GM18951 (cell line): Measurements from ENCODE around the gene ZNF500.
A peak's percentile ranks its signal among the peaks of the same experiment; 100 is the strongest.
"Not testable (repeated sequence)": the region's sequence is repeated elsewhere in the genome, so short reads cannot be mapped to it uniquely, and the experiment has no call there.

ENCODE experiments used
- POLR2A ChIP-seq: IDR thresholded peaks from 4 replicates; pipeline ENCODE4 v1.6.1; 2011; ENCODE audit warnings: mild to moderate bottlenecking; ENCODE audit not compliant: insufficient read length, insufficient read depth; ENCODE audit errors: extremely low read depth
- in situ Hi-C: fragments of 300-500 bp; cut with MboI; formaldehyde crosslinking; loops from one replicate; pipeline ENCODE4 v1.12.0; 2022; ENCODE audit warnings: low sequenced_read_pairs, mixed read lengths, inconsistent platforms; ENCODE audit not compliant: unreplicated experiment

ZNF500 gene

DNA sequence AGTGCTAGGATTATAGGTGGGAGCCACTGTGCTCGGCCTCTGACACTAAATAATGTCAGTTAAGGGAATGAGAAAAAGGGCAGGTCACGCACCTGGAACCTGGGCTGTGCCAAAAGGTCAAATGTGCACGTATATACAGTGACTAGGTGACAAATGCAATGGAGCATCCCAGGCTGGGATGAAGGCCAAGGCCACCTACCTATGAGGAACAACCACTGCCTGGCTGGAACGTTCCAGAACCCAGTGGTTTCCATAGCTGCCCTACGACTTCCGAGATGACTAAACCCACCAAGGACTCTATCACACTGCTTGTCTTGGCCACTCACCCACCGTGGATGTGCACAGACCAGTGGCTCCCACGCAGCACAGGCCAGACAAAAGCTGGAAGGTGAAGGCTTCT, 16.1 kb downstream of the ZNF500 start:
- TF ChIP-seq POLR2A, result no peak
- in situ Hi-C loops, result no loop called here

DNA sequence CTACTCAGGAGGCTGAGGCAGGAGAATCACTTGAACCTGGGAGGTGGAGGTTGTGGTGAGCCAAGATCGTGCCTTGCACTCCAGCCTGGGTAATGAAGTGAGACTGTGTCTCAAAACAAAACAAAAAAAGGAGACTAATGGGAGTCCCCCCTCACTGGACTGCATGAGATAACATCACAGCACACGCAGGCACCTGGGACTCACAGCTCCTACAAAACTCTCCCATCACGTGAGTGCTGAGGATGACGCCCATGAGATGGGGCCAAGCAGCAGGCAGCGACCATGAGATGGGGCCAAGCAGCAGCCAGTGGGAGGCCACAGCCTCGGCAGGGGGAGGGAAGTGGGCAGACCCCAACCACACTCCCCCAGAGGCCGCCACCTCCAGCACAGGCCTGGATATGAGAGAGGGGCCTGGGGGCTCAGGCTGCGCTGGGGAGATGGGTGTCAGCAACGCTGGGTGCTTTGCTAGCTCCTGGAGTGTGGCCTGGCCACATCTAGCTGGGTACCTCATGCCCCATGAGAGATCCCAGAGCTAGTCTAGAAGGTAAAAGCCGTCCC, 17.2 kb downstream of the ZNF500 start:
- TF ChIP-seq POLR2A, result no peak
- in situ Hi-C loops, result no loop called here

DNA sequence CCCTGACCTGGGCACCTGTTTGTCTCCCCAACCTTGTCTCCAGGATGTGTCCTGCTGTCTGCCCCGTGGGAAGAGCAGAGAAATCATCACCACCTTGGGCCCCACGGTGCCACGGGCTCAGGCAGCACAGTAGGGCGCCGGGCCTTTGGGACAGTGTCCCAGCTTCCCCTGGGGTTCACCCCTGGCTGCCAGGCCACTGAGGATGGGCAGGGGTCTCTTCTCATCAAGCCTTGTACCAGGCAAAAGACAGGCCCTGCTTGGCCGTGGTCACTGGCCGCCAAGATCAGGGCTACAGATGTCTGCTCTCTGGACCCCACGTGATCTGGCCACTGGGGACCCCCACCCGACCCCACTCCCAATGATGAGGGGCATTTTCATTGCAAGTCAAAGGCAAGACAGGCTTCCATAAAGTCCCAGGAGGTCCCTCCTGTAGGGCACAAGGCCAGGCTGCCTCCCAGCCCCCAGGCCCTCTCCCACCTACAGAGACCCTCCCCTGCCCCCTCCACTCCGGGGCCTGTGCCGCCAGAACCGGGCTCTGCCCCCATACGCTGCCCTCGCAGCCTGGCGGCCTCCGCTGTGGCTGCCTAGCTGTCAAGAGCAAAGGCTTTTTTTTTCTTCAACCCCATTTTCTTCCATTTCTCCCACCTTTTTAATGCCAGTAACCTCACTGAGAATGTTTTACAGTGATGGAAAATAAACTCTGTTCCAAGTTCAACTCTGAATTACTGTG, 18.1 kb downstream of the ZNF500 start:
- no peak for TF ChIP-seq POLR2A
- in situ Hi-C loops, result no loop called here

DNA sequence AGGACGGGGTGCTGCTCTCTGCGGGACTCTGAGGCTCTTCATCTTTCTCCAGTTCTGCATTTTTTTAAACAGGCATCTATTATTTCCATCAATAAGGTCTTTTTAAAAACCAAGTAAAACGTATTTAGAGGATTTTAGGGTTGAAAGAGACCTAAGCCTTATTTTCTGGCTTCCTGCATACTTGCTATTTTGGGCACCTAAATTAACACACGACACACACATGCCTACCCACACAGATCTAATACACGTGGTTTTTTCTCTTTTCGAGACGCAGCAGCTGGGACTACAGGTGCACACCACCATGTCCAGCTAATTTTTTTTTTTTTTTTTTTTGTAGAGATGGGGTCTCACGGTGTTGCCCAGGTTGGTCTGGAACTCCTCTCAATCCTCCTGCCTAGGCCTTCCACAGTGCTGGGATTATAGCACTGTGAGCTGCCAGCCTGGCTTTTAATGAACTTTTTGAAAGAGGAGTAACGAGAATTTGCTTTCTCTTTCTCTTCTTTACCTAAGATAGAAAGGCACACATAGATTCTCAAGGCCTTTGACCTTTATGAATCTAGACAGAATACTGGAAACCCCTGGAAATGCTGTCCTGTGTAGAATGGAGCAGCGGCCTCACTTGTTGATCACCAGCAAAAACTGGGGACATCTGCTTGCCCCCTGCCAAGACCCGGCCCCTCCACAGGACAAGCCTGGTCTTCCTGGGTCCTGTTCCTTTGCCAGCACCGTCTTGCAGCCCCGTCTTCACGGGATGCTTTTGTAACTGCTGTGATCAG, 18.9 kb downstream of the ZNF500 start:
- in situ Hi-C loops, result no loop called here

DNA sequence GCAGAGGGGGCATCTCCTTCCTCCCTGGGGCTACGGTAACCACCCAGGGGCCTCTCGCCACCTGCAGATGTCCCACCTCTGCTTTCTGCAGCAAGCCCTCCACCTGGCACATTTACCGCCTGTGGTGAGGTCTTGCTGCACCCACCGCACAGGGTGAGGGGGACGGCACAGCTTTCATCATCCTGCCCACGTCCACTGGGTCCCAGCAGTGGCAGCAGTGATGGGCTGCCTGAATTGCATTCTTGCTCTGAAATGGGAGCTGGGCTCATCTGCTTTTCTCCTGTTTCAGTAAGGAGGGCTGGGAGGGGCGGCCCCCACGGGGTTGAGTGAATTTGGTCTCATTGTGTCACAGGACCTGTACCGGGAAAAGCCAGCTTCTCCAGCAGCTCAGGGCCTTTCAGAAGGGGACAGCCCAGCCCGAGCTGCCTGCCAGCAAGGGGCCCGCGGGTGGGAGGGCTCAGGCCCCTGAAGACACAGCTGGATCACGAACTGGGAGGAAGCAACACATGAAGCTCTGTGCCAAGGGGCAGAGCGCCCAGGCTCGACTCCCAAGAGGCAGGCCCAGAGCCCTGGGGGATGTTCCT, 19.9 kb downstream of the ZNF500 start:
- TF ChIP-seq POLR2A, result no peak
- in situ Hi-C loops, result no loop called here

More for the DNA sequence above, 18.9 kb downstream of the ZNF500 start:
- TF ChIP-seq POLR2A, result no peak

DNA sequence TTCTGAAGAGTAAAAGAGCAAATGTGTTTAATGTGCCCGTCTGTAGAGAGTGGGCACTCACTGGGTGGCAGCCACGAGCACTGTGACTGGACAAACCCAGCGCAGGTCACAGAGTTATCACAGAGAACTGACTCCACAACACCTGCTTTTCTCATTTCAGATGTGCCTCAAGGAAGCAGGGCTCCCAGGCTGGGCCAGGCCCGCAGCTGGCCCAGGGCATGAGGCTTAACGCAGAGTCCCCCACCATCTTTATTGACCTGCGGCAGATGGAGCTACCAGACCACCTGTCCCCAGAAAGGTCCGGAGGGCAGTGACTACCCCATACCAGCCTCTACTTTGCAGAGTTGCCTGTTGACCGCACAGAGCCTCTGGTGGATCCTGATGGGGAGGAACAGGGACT, 20.7 kb downstream of the ZNF500 start:
- no peak for TF ChIP-seq POLR2A
- in situ Hi-C loops, result no loop called here

DNA sequence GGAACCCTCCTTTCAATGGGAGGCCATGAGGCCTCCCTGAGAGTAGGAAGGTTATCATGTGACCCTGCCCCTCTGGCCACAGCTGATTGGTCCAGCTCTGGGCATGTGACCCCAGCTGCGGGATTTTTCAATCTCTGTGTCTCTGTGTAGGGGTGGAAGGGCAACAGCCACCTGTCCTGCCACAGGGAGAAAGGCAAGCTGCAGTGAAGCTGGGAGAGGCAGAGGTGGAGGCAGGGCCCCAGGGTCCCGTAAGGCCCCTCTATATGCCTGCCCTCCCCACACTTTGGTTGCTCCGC, 21.7 kb downstream of the ZNF500 start:
- no peak for TF ChIP-seq POLR2A
- in situ Hi-C loops, result no loop called here

DNA sequence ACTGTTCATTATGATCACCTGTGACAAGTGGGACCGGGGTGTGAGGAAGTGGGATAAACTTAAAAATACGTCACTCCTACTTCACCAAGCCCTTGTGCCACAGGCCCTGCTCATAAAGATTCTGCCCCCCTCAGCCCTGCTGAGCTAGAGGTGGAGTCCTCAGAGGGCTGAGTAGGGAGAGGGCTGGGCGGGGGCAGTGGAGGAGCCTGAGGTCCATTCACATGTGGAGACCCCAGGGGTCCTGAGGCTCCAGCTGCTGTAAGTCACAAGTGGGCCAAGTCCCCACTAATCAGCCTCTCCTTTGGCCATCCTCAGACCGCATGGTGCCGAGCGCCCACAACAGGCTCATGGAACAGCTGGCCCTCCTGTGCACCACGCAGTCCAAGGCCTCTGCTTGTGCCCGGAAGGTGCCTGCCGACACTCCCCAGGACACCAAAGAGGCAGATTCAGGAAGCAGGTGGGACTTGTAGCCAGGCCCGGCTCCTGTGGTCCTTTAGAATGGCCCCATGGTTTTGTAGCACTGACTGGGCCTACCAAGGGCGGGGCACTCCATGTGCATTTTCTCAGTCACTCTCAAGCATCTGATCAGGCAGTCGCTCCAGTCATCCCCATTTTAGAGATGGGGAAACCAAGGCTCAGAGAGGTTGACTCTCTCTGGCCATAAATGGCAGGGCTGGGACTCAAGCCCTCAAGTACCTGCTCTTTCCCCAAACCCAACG, 22.2 kb downstream of the ZNF500 start:
- TF ChIP-seq POLR2A, result no peak
- in situ Hi-C loops, result no loop called here

DNA sequence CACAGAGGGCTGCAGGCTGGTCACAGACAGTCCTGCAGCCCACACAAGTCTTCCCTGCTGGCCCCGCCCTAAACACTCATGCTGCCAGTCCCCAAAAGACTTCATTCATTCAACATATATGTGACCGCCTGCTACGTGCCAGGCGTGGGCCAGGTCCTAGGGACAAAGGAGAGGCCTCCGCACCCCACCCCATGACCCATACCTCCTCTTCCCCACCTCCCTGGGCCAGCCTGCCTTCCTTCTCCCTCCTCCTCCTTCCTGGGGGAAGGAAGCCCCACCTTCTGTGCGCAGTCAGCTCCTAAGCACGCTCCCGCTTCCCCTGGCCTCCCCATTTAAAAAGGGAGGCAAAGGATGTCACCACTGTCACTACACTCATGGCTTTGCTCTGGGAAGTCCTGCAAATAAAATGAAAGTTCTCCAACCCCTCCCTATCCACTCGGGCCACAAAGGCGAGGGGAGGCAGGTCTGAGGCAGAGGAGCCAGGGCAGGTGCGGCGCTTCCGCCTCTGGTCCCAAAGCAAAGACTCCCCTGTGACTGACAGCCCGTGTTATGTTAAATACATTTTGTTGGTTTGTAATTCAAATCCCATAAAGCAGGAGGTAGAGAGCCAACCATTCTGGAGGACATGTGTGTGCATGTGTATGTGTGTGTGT, 23.6 kb downstream of the ZNF500 start:
- in situ Hi-C loops, result no loop called here
- no peak for TF ChIP-seq POLR2A

DNA sequence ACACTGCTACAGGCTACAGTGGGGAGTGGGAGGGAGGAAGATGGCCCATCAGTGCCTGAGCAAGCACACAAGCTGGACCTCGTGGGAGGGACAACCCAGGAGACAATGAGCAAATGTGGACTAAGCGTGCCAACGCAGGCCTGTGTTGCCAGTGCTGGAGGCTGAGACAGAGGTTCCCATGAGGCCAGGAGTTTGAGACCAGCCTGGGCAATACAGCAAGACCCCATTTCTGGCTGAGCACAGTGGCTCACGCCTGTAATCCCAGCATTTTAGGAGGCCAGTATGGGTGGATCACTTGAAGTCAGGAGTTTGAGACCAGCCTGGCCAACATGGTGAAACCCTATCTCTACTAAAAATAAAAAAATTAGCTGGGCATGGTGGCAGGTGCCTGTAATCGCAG, 28.6 kb downstream of the ZNF500 start:
- in situ Hi-C loops, result not testable (repeated sequence)

DNA sequence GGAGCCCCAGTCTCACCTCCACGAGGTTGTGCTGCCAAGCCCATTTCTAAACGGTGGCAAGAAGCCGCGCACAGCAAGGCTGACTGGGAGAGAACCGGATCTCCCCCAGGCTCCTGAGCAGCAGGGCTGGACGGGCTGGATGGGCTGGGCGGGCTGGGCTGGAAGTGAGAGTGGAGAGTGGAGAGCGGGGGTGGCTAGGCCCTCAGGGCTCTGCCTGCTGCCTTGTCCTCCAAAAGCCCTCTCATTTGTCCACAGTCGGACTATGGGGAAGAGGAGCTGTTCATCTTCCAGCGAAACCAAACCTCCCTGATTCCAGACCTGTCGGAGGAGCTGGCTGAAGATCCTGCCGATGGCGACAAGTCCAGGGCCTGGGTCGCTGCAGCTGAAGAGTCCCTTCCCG, 29.4 kb downstream of the ZNF500 start:
- TF ChIP-seq POLR2A, result no peak
- in situ Hi-C loops, result no loop called here

DNA sequence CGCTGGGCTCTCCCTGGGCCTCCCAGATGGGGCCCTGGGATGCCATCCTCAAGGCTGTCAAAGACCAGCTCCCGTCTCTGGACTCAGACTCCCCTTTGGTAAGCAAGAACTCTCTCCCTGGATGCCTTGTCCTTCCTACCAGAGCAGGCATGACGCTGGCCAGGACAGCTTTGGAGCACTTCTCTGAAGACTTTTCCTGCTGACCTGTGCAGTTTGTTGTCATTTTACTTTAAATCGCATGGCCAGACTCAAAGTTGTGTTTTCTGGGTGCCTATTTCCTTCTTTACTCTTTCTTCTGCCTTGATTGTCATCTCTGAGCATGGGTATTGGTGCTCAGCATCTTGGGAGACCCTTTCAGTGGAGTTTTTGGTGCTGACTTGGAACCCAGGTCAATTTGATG, 30.4 kb downstream of the ZNF500 start:
- in situ Hi-C loops, result no loop called here
- TF ChIP-seq POLR2A, result no peak

DNA sequence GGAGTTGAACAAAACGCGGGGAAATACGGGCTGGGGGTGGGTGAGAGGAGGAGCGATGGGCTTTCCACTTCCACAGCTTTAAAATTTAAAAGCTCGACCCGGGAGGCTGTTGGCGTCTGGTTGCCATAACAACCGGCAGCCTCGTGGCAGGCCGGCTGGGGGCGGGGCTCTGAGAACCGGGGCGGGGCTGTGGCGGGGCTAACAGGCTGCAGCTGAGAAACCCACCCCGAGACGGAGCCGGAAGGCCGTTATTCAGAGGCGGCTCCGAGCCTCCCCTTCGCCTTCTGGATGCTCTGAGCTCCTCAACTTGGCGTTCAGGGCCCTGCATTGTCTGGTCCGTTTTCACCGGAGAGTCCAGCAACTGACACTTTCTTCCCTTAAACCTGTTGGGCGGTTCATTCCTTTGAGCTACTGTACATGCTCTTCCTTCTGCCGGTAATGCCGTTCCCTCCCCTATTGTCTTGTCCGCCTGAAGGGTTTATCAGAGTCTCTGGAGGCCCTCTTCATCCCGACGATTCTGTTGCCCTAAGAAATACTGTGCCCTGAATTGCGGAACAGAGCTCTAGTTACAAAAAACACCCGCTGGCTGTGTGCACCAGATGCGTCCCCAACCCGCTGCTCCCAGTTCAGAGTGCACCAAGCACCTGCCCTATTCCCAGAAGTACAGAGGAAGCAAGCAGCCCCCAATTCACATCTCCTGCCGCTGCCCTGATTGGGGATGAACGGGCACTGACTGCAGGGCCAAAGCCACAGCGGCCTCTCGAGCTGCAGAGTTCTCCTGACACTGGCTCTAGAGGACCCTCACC, 32.0 kb downstream of the ZNF500 start:
- in situ Hi-C loops, result no loop called here
- TF ChIP-seq POLR2A, result peak; percentile 76
